Right atrium auricular region (tissue), 2 donors: ENCODE data around the gene ADD2. TPM values are rescaled to one million over a fixed set of nuclear protein-coding genes. Genes with fewer than 3 reads are reported as not detected.

Experiments
- DNase-seq: peaks from one replicate; pipeline ENCODE4 v3.0.0-alpha.2; 2019; ENCODE audit warnings: low spot score
- H3K27ac ChIP-seq, 2 donors: fragments of 200-600 bp; sonication (generic); 1 replicate in 1 of 2; 2 replicates in 1 of 2; pipeline ENCODE4 v1.5.1; 2016 to 2019
- H3K27me3 ChIP-seq, 2 donors: fragments of 200-600 bp; sonication (generic); one replicate each; pipeline versions ENCODE4 v1.5.1 to v1.6.0; 2017 to 2019
- H3K36me3 ChIP-seq: fragments of 200-600 bp; sonication (generic); one replicate; pipeline ENCODE4 v1.5.1; 2016
- H3K4me1 ChIP-seq, 2 donors: fragments of 200-600 bp; sonication (generic); one replicate each; pipeline versions ENCODE4 v1.5.1 to v1.6.0; 2017 to 2019
- H3K4me3 ChIP-seq, 2 donors: fragments of 200-600 bp; sonication (generic); 1 replicate in 1 of 2; 2 replicates in 1 of 2; pipeline ENCODE4 v1.5.1; 2017 to 2019; ENCODE audit warnings: mild to moderate bottlenecking in 1 of 2, moderate library complexity in 1 of 2
- H3K9me3 ChIP-seq, 2 donors: fragments of 200-600 bp; sonication (generic); one replicate each; pipeline ENCODE4 v1.5.1; 2019
- CTCF ChIP-seq, 2 donors: fragments of 200-600 bp; sonication (generic); IDR thresholded peaks; one replicate each; pipeline ENCODE4 v1.5.1; 2019; ENCODE audit warnings: antibody characterized with exemption in 2 of 2
- total RNA-seq, 2 donors: library from RNA; depleted of rRNA; stranded (reverse); fragments of >200 nt; gene quantifications; one replicate each; pipeline ENCODE4 v1.1.0, GENCODE V29; 2016

The ADD2 gene
- total RNA-seq, 2 donors from 2014 or later, result 1.1 to 1.4 TPM

- no peak for TF ChIP-seq CTCF (IDR thresholded peaks at IDR 0.05)
- Histone ChIP-seq H3K4me3 (no peak overlapping the region), H3K9me3 (peaks cover 0 to 2% of the 10 kb centered on the region in 2 donors), H3K27me3 (no peaks in the 10 kb centered on the region), H3K4me1 (no peaks in the 10 kb centered on the region), H3K27ac (no peak overlapping the region), H3K36me3 (no peaks in the 10 kb centered on the region)
- no peak for DNase-seq
Observed at GRCh38 chr2:70643715-70644114, 124.3 kb downstream of the ADD2 start.

- H3K36me3 ChIP-seq, result no peaks in the 10 kb centered on the region
- no peaks in the 10 kb centered on the region for H3K27me3 ChIP-seq
- TF ChIP-seq CTCF (IDR thresholded peaks at IDR 0.05), result no peak
- no peak overlapping the region for H3K4me3 ChIP-seq
- no peak overlapping the region for H3K27ac ChIP-seq
- H3K9me3 ChIP-seq, result peaks cover 0 to 2% of the 10 kb centered on the region in 2 donors
- no peaks in the 10 kb centered on the region for H3K4me1 ChIP-seq
- no peak for DNase-seq
Observed at GRCh38 chr2:70641263-70641784, 126.7 kb downstream of the ADD2 start.

GRCh38 chr2:70639841-70640436 lies 128.1 kb downstream of the ADD2 start:
- Histone ChIP-seq H3K36me3 (no peaks in the 10 kb centered on the region), H3K9me3 (peaks cover 0 to 2% of the 10 kb centered on the region in 2 donors), H3K27ac (no peak overlapping the region), H3K4me3 (no peak overlapping the region), H3K27me3 (no peaks in the 10 kb centered on the region), H3K4me1 (no peaks in the 10 kb centered on the region)
- TF ChIP-seq CTCF (IDR thresholded peaks at IDR 0.05), result no peak
- DNase-seq, result no peak

GRCh38 chr2:70638561-70638960 lies 129.4 kb downstream of the ADD2 start:
- no peak for TF ChIP-seq CTCF (IDR thresholded peaks at IDR 0.05)
- Histone ChIP-seq H3K9me3 (peaks cover 0 to 9% of the 10 kb centered on the region in 2 donors), H3K27me3 (no peaks in the 10 kb centered on the region), H3K27ac (no peak overlapping the region), H3K36me3 (no peaks in the 10 kb centered on the region), H3K4me3 (no peak overlapping the region), H3K4me1 (no peaks in the 10 kb centered on the region)
- no peak for DNase-seq

- no peak for DNase-seq
Observed at GRCh38 chr2:70633508-70633907, 134.5 kb downstream of the ADD2 start.

More at GRCh38 chr2:70633508-70633907, 134.5 kb downstream of the ADD2 start:
- Histone ChIP-seq H3K4me1 (no peaks in the 10 kb centered on the region), H3K9me3 (peaks cover 0 to 9% of the 10 kb centered on the region in 2 donors), H3K27me3 (no peaks in the 10 kb centered on the region), H3K36me3 (no peaks in the 10 kb centered on the region), H3K4me3 (no peak overlapping the region), H3K27ac (no peak overlapping the region)
- TF ChIP-seq CTCF (IDR thresholded peaks at IDR 0.05), result no peak
